Fibroblast of skin of scalp (primary cell): ENCODE data around the gene KLHL28.
"Not testable (repeated sequence)": the region's sequence is repeated elsewhere in the genome, so short reads cannot be mapped to it uniquely, and the experiment has no call there.

Experiments used
- DNase-seq: peaks from one replicate; pipeline ENCODE4 v3.0.0-alpha.2; 2013

Gene KLHL28

DNA sequence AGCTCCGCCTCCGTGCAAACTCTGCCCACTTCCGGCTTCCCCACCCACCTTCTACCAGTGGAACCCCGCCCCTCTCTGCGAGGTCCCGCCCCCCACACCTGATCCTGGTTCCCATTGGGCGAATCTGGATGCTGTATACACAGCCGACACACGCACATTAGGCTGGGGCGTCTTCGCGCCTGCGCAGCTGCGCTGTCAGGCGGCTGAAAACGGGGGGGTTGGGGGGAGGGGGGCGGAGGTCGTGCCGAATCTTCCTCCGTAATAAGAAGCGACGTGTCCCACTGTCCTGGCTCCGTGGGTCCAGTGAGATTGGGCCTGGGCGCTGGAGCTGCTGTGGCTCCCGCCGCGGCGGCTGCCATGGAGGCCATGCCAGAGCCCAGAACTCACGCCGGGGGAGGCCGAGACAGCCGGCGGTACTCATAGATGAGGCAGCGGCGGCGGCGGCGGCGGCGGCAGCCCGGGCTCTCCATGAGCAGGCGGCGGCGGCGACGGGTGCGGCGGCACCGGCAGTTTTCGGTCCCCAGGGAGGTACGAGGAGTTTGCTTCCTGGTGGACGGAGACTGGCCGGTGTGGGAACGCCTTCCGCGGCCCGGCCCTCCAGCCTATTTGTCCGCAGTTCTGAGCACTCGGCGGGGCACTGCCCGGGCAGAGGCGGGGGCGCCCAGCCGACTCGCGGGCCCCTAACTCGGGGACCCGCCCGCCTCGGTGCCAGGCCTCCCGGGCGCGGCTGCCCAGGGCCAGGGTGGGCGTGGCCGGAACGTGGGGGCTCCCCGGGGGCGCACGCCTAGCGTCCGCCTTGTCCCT lies 64.5 kb downstream of the KLHL28 start:
- DNase-seq: peak; percentile 99

GRCh38 chr14:44896275-44897040 lies 65.3 kb downstream of the KLHL28 start:
- no peak for DNase-seq

- peak; percentile 92 for DNase-seq
Observed at GRCh38 chr14:44895716-44896115, 66.0 kb downstream of the KLHL28 start.

DNA sequence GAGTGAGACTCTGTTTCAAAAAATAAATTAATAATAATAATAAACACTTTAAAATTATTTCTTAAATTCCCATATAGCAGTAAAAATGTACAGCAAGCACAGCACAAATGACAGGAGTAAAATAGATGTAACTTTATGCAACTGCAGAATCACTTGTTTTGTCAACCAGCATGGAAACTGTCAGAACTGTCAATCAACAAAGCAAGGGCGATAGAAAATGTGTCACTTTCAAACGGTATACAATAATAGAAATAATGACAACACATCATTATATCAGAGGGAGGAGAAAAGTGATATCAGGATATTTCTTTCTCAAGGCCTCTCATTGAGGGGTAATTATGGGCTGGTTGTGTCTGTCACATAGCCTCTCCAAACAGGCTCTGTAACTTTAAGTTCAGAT lies 68.2 kb downstream of the KLHL28 start:
- no peak for DNase-seq

GRCh38 chr14:44891726-44892372 lies 69.9 kb downstream of the KLHL28 start:
- not testable (repeated sequence) for DNase-seq

DNA sequence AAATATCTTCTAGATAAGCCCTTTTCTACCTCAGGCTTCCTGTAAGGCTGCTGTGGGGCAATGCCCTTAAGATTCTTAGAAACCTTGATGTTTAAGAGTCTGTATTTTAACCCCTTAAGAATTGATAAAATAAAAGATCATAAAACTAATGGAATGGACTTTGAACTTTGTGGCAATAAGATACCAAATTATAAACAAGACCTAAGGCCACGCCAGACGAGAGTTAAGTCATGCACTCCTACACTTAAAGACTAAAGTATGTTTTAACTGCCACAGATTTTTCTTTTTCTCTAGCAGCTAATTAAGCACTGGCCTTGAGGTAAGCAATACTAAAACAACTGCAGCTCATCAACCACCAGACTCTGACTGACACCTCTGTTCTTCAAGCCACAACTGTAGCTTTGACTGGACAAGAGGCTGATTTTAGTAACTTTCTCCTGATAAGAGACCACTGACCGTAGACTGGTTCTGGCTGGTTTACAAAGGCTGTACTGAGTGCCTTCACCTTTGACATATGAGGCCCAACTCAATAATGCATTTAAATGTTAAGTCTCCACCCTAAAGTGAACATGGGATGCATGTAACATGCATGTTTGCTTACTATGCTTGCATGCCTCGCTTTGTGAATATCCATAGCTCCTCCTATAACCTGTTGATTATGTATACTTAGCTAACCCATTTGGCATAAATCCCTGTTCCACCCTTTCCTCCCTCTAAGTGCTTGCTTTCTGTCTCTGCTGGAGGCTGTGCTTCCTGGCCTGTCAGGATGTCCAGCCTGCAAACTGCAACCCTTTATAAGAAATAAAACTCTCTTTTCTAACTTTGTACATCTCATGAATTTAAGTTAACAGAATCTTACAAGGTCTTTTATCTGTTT lies 71.9 kb downstream of the KLHL28 start:
- no peak for DNase-seq

DNA sequence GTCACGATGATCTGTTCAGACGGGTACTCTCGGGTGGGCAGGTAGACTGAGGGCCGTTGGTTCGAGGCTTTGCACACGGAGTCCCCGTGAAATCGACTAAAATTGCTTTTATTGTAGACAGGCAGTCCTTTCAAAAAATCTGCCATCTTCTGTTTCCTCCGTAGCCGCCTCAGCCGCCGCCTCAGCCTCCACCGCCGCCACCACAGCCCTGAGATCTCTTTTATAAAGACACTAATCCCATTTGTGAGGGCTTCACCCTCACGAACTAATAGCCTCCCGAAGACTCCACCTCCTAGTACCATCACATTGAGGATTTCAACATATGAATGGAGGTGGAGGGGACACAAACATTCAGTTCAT lies 74.2 kb downstream of the KLHL28 start:
- no peak for DNase-seq

DNA sequence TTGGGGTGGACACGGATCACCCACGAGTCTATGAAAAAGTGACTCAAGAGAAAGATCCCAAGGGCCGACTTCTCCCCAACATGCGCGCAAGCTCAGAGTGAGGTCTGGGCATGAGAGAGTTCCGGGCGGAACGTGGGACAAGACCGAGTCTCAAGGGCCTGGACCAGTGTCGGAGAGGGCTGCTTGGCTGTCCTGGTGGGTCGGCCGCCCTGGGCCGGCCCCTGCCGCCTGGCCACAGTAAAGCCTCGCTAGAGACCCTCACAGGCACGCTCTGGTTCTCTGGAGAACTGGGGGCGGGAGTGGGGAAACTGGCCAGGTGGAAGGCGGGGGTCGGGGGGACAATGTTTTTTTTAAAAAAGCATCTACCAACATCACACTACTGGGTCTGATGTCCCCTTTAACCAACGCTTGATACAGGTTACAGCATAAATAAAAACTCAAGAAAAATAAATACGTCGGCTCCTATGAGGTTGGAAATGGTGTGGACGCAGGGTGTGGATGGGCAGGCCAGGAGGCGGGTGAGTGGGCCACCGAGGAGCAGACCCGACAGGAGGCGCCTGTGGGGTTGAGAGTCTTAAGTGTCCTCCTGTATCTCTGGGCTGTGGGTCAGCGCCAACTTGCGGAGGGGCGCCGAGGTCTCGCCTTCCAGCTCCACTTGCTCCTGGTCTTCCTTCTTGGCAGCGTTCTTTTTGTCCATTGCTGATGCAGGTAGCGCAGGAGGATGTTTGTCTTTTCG lies 74.7 kb downstream of the KLHL28 start:
- DNase-seq: no peak

GRCh38 chr14:44880791-44881190 lies 81.0 kb downstream of the KLHL28 start:
- no peak for DNase-seq
